PC-9 (cell line): ENCODE results near the gene ARHGAP8.

Experiments
- EZH2 ChIP-seq: fragments of 200-600 bp; sonication (generic); IDR thresholded peaks from 2 replicates; pipeline ENCODE4 v1.8.0; 2017; ENCODE audit warnings: antibody characterized with exemption, low read depth
- TF ChIP-seq, protein P1 (sequence below): fragments of 200-600 bp; sonication (generic); conservative IDR thresholded peaks from 2 replicates; pipeline ENCODE4 v1.6.1; 2017; ENCODE audit warnings: mixed run types, antibody characterized with exemption, mild to moderate bottlenecking, moderate library complexity

DNA sequence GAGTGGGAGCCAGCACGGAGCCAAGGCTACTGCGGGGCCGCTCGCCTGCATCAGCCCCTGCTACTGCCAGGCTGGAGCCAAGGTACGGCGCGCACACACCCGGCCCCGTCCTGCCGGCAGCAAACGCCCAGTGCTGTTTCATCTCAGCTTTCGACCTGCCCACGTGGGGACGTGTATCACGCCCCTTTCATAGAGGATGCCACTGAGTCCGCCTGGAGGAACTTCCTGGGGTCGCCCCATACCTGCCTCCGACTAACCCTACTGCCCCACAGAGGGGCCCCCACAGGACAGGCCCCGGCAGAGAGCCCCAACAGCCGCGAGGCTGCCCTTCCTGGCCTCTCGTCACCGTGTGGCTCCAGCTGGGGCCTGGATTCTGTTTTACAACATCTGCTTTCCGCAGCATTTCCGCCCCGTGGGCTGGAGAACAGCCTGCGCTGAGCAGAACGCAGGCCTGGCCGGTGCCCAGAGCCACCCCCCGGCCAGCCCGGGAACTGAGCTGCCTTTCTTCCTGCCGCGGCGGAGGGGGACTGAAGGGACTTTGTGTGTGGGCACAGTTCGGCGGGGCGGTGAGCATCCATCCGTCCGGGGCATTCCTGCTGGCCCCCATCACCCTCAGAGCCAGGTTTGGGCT, 22.9 kb upstream of the ARHGAP8 start:
- TF ChIP-seq, protein P1, sequence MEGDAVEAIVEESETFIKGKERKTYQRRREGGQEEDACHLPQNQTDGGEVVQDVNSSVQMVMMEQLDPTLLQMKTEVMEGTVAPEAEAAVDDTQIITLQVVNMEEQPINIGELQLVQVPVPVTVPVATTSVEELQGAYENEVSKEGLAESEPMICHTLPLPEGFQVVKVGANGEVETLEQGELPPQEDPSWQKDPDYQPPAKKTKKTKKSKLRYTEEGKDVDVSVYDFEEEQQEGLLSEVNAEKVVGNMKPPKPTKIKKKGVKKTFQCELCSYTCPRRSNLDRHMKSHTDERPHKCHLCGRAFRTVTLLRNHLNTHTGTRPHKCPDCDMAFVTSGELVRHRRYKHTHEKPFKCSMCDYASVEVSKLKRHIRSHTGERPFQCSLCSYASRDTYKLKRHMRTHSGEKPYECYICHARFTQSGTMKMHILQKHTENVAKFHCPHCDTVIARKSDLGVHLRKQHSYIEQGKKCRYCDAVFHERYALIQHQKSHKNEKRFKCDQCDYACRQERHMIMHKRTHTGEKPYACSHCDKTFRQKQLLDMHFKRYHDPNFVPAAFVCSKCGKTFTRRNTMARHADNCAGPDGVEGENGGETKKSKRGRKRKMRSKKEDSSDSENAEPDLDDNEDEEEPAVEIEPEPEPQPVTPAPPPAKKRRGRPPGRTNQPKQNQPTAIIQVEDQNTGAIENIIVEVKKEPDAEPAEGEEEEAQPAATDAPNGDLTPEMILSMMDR, result no peak
- TF ChIP-seq EZH2, result no peak
